ENCODE data around the gene BZW2. TPM values are rescaled to one million over a fixed set of nuclear protein-coding genes. Genes with fewer than 3 reads are reported as not detected.

Gene BZW2
- total RNA-seq, 1 donor from 2014 or later, result 84.9 TPM

DNA sequence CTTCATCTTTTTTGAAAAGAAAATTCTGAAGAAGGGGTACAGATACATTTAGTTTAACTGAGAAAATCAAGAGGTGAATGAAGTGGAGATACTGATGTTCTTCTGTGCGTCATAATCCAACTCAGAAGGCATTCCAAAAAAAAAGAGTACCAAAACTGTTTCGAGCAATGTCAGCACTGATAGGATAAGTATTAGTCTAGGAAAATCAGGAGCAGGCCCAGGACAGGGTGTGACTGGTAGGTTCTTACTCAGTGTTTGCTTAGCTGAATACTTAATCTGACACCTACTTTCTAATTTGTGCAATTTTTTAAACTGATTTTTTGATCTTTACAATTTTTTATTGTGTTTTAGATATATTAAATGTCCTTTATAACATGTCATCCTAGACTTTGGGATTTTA lies 4.3 kb downstream of the BZW2 start:
- no peak overlapping the region for H2AFZ ChIP-seq (ENCODE audit: low read depth, low read length)
- DNase-seq (ENCODE audit: low read depth), result no peak
- H3K4me3 ChIP-seq (ENCODE audit: insufficient read depth, low read depth, low read length), result no peak overlapping the region
- H3K27ac ChIP-seq (ENCODE audit: low read depth, low read length), result no peak overlapping the region
- H3K36me3 ChIP-seq (ENCODE audit: insufficient read depth, low read length), result no peaks in the 10 kb centered on the region
- H3K27me3 ChIP-seq (ENCODE audit: insufficient read depth, low read length), result no peaks in the 10 kb centered on the region
- TF ChIP-seq, protein P1, sequence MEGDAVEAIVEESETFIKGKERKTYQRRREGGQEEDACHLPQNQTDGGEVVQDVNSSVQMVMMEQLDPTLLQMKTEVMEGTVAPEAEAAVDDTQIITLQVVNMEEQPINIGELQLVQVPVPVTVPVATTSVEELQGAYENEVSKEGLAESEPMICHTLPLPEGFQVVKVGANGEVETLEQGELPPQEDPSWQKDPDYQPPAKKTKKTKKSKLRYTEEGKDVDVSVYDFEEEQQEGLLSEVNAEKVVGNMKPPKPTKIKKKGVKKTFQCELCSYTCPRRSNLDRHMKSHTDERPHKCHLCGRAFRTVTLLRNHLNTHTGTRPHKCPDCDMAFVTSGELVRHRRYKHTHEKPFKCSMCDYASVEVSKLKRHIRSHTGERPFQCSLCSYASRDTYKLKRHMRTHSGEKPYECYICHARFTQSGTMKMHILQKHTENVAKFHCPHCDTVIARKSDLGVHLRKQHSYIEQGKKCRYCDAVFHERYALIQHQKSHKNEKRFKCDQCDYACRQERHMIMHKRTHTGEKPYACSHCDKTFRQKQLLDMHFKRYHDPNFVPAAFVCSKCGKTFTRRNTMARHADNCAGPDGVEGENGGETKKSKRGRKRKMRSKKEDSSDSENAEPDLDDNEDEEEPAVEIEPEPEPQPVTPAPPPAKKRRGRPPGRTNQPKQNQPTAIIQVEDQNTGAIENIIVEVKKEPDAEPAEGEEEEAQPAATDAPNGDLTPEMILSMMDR (IDR thresholded peaks at IDR 0.05; ENCODE audit: insufficient read depth, low read depth, low read length), result no peak
- no peak for TF ChIP-seq EZH2 (IDR thresholded peaks at IDR 0.05; ENCODE audit: insufficient read depth, low read length)
- Mint-ChIP-seq H3K27me3 (ENCODE audit: low read depth, unreplicated experiment) (no peaks in the 10 kb centered on the region), H3K27ac (ENCODE audit: unreplicated experiment) (no peak overlapping the region), H3K4me3 (ENCODE audit: unreplicated experiment) (no peak overlapping the region), H3K4me1 (ENCODE audit: low read depth, unreplicated experiment) (peaks cover 27% of the 10 kb centered on the region), H3K9me3 (ENCODE audit: unreplicated experiment) (no peaks in the 10 kb centered on the region), H3K36me3 (ENCODE audit: low read depth, unreplicated experiment) (peaks cover 4% of the 10 kb centered on the region)
- no peak overlapping the region for H3K9ac ChIP-seq (ENCODE audit: low read length)
- peaks cover 23% of the 10 kb centered on the region for H3K4me1 ChIP-seq (ENCODE audit: insufficient read depth, low read length)
- no peak overlapping the region for H3K4me2 ChIP-seq (ENCODE audit: low read length)
- FAIRE-seq, result no peak
- H3K79me2 ChIP-seq (ENCODE audit: insufficient read depth, low read length), result peaks cover 93% of the 10 kb centered on the region
- peaks cover 59% of the 10 kb centered on the region for H4K20me1 ChIP-seq (ENCODE audit: insufficient read depth, low read length)
- no peaks in the 10 kb centered on the region for H3K9me3 ChIP-seq (ENCODE audit: insufficient read depth, low read depth, low read length)

DNA sequence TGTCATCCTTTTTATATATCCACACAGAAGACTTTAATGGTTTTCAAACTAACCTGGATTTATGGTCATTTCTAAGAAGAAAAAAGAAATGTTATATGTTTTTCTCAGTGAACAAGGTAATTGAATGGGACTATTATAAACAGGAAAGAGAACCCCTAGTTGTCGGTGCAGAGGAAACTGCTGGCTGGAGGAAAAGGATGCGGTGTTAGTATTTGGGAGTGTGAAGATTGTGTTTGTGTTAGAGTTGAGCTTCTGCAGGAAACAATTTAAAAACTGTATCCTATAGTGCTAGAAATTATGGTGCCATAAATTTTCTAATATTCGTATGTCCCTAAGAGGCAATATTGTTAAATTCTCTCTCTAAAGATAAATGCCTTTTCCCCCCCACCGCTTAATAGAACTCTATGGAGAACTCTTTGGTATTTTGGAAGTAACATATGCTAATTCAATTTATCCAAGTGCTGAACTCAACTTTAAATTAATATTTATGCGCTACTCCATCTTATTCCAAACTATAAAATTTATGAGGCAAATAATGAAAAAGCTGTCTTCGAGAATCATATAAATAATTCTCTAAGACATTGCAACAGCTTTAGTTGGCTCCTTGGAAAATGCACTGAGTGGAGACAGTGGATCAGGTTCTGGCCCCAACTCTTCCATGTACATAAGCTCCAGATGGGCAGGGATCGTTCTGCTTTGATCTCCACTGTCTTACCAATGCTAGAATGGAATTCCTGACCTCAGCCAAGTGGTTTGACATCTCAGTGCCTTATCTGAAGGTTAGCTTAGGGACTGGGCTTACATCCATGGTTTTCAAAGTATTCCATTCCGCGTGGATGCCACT lies 5.6 kb downstream of the BZW2 start:
- DNase-seq (ENCODE audit: low read depth) (peak; percentile 65), FAIRE-seq (peak; percentile 20)
- H3K9ac ChIP-seq (ENCODE audit: low read length), result no peak overlapping the region
- peaks cover 23% of the 10 kb centered on the region for H3K4me1 ChIP-seq (ENCODE audit: insufficient read depth, low read length)
- H2AFZ ChIP-seq (ENCODE audit: low read depth, low read length), result no peak overlapping the region
- peaks cover 62% of the 10 kb centered on the region for H4K20me1 ChIP-seq (ENCODE audit: insufficient read depth, low read length)
- no peaks in the 10 kb centered on the region for H3K9me3 ChIP-seq (ENCODE audit: insufficient read depth, low read depth, low read length)
- no peak overlapping the region for H3K4me3 Mint-ChIP-seq (ENCODE audit: unreplicated experiment)
- no peak overlapping the region for H3K27ac ChIP-seq (ENCODE audit: low read depth, low read length)
- H3K27me3 ChIP-seq (ENCODE audit: insufficient read depth, low read length), result no peaks in the 10 kb centered on the region
- H3K36me3 Mint-ChIP-seq (ENCODE audit: low read depth, unreplicated experiment), result peaks cover 4% of the 10 kb centered on the region
- H3K4me1 Mint-ChIP-seq (ENCODE audit: low read depth, unreplicated experiment), result peaks cover 30% of the 10 kb centered on the region
- TF ChIP-seq, protein P1 (IDR thresholded peaks at IDR 0.05; ENCODE audit: insufficient read depth, low read depth, low read length), result no peak
- TF ChIP-seq EZH2 (IDR thresholded peaks at IDR 0.05; ENCODE audit: insufficient read depth, low read length), result no peak
- H3K9me3 Mint-ChIP-seq (ENCODE audit: unreplicated experiment), result no peaks in the 10 kb centered on the region
- H3K27me3 Mint-ChIP-seq (ENCODE audit: low read depth, unreplicated experiment), result no peaks in the 10 kb centered on the region
- no peak overlapping the region for H3K27ac Mint-ChIP-seq (ENCODE audit: unreplicated experiment)
- no peaks in the 10 kb centered on the region for H3K36me3 ChIP-seq (ENCODE audit: insufficient read depth, low read length)
- peaks cover 100% of the 10 kb centered on the region for H3K79me2 ChIP-seq (ENCODE audit: insufficient read depth, low read length)
- no peak overlapping the region for H3K4me2 ChIP-seq (ENCODE audit: low read length)
- no peak overlapping the region for H3K4me3 ChIP-seq (ENCODE audit: insufficient read depth, low read depth, low read length)

DNA sequence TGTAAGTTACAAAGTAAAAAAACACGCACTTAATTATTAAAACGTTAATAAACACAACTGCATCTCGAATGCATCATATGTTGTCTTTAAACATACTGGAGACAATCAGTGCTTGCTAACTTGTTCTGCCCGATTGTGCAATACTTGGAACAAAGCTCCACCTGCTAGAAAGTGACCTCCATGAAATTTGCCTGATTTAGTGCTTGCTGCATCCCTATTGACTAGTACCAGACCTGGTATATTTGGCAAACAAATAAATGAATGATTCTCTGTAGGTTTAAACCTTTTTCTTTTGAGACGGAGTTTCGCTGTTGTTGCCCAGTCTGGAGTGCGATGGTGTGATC lies 6.2 kb downstream of the BZW2 start:
- Histone ChIP-seq H3K27ac (ENCODE audit: low read depth, low read length) (no peak overlapping the region), H4K20me1 (ENCODE audit: insufficient read depth, low read length) (peaks cover 62% of the 10 kb centered on the region), H3K36me3 (ENCODE audit: insufficient read depth, low read length) (no peaks in the 10 kb centered on the region), H3K9me3 (ENCODE audit: insufficient read depth, low read depth, low read length) (no peaks in the 10 kb centered on the region), H3K9ac (ENCODE audit: low read length) (no peak overlapping the region), H3K27me3 (ENCODE audit: insufficient read depth, low read length) (no peaks in the 10 kb centered on the region), H2AFZ (ENCODE audit: low read depth, low read length) (no peak overlapping the region), H3K4me3 (ENCODE audit: insufficient read depth, low read depth, low read length) (no peak overlapping the region), H3K4me2 (ENCODE audit: low read length) (no peak overlapping the region), H3K79me2 (ENCODE audit: insufficient read depth, low read length) (peaks cover 100% of the 10 kb centered on the region), H3K4me1 (ENCODE audit: insufficient read depth, low read length) (peaks cover 21% of the 10 kb centered on the region)
- Mint-ChIP-seq H3K4me1 (ENCODE audit: low read depth, unreplicated experiment) (peaks cover 31% of the 10 kb centered on the region), H3K27ac (ENCODE audit: unreplicated experiment) (no peak overlapping the region), H3K36me3 (ENCODE audit: low read depth, unreplicated experiment) (peaks cover 4% of the 10 kb centered on the region), H3K27me3 (ENCODE audit: low read depth, unreplicated experiment) (no peaks in the 10 kb centered on the region), H3K9me3 (ENCODE audit: unreplicated experiment) (no peaks in the 10 kb centered on the region), H3K4me3 (ENCODE audit: unreplicated experiment) (no peak overlapping the region)
- no peak for TF ChIP-seq EZH2 (IDR thresholded peaks at IDR 0.05; ENCODE audit: insufficient read depth, low read length)
- TF ChIP-seq, protein P1 (IDR thresholded peaks at IDR 0.05; ENCODE audit: insufficient read depth, low read depth, low read length), result no peak
- no peak for FAIRE-seq
- no peak for DNase-seq (ENCODE audit: low read depth)
